ENCODE measurements around the gene OLFML1. TPM values are rescaled to one million over a fixed set of nuclear protein-coding genes. Genes with fewer than 3 reads are reported as not detected.

OLFML1 gene
- total RNA-seq, 1 experiment from 2014 or later = 2.8 TPM

- H3K36me3 ChIP-seq (replicated peaks; ENCODE audit: control insufficient read depth, insufficient read depth, low read length) = no peaks in the 10 kb centered on the region
- H3K27me3 ChIP-seq (ENCODE audit: control insufficient read depth, insufficient read depth, low read length) = no peaks in the 10 kb centered on the region
- DNase-seq = no peak
- H3K4me3 ChIP-seq (ENCODE audit: insufficient read depth, low read depth, low read length) = no peak overlapping the region
Measured at GRCh38 chr11:7490054-7490453, 4.7 kb downstream of the OLFML1 start.

- DNase-seq = no peak
- Histone ChIP-seq H3K4me3 (ENCODE audit: insufficient read depth, low read depth, low read length) (no peak overlapping the region), H3K36me3 (replicated peaks; ENCODE audit: control insufficient read depth, insufficient read depth, low read length) (no peaks in the 10 kb centered on the region), H3K27me3 (ENCODE audit: control insufficient read depth, insufficient read depth, low read length) (no peaks in the 10 kb centered on the region)
Measured at GRCh38 chr11:7490535-7490934, 5.2 kb downstream of the OLFML1 start.

GRCh38 chr11:7492253-7492652, 6.9 kb downstream of the OLFML1 start:
- Histone ChIP-seq H3K36me3 (replicated peaks; ENCODE audit: control insufficient read depth, insufficient read depth, low read length) (no peaks in the 10 kb centered on the region), H3K4me3 (ENCODE audit: insufficient read depth, low read depth, low read length) (no peak overlapping the region), H3K27me3 (ENCODE audit: control insufficient read depth, insufficient read depth, low read length) (no peaks in the 10 kb centered on the region)
- DNase-seq = no peak

GRCh38 chr11:7493670-7494069, 8.4 kb downstream of the OLFML1 start:
- Histone ChIP-seq H3K27me3 (ENCODE audit: control insufficient read depth, insufficient read depth, low read length) (no peaks in the 10 kb centered on the region), H3K36me3 (replicated peaks; ENCODE audit: control insufficient read depth, insufficient read depth, low read length) (no peaks in the 10 kb centered on the region), H3K4me3 (ENCODE audit: insufficient read depth, low read depth, low read length) (no peak overlapping the region)
- no peak for DNase-seq

- no peak overlapping the region for H3K4me3 ChIP-seq (ENCODE audit: insufficient read depth, low read depth, low read length)
- no peak for DNase-seq
- H3K27me3 ChIP-seq (ENCODE audit: control insufficient read depth, insufficient read depth, low read length) = no peaks in the 10 kb centered on the region
- H3K36me3 ChIP-seq (replicated peaks; ENCODE audit: control insufficient read depth, insufficient read depth, low read length) = no peaks in the 10 kb centered on the region
Measured at GRCh38 chr11:7494086-7494745, 8.9 kb downstream of the OLFML1 start.

GRCh38 chr11:7495882-7496551, 10.7 kb downstream of the OLFML1 start:
- H3K36me3 ChIP-seq (replicated peaks; ENCODE audit: control insufficient read depth, insufficient read depth, low read length) = no peaks in the 10 kb centered on the region
- DNase-seq = no peak
- H3K4me3 ChIP-seq (ENCODE audit: insufficient read depth, low read depth, low read length) = no peak overlapping the region

GRCh38 chr11:7498193-7498592, 12.9 kb downstream of the OLFML1 start:
- Histone ChIP-seq H3K36me3 (replicated peaks; ENCODE audit: control insufficient read depth, insufficient read depth, low read length) (no peaks in the 10 kb centered on the region), H3K4me3 (ENCODE audit: insufficient read depth, low read depth, low read length) (no peak overlapping the region), H3K27me3 (ENCODE audit: control insufficient read depth, insufficient read depth, low read length) (no peaks in the 10 kb centered on the region)
- DNase-seq = no peak

More at GRCh38 chr11:7495882-7496551, 10.7 kb downstream of the OLFML1 start:
- no peaks in the 10 kb centered on the region for H3K27me3 ChIP-seq (ENCODE audit: control insufficient read depth, insufficient read depth, low read length)

- DNase-seq = no peak
- Histone ChIP-seq H3K4me3 (ENCODE audit: insufficient read depth, low read depth, low read length) (no peak overlapping the region), H3K36me3 (replicated peaks; ENCODE audit: control insufficient read depth, insufficient read depth, low read length) (no peaks in the 10 kb centered on the region), H3K27me3 (ENCODE audit: control insufficient read depth, insufficient read depth, low read length) (no peaks in the 10 kb centered on the region)
Measured at GRCh38 chr11:7499081-7499480, 13.8 kb downstream of the OLFML1 start.

GRCh38 chr11:7500251-7500650, 14.9 kb downstream of the OLFML1 start:
- no peak for DNase-seq
- no peaks in the 10 kb centered on the region; the same call in 1 of the 2 replicates for H3K27me3 ChIP-seq (ENCODE audit: control insufficient read depth, insufficient read depth, low read length)
- H3K36me3 ChIP-seq (replicated peaks; ENCODE audit: control insufficient read depth, insufficient read depth, low read length) = no peaks in the 10 kb centered on the region
- H3K4me3 ChIP-seq (ENCODE audit: insufficient read depth, low read depth, low read length) = no peak overlapping the region

GRCh38 chr11:7501251-7501650, 15.9 kb downstream of the OLFML1 start:
- no peak overlapping the region for H3K4me3 ChIP-seq (ENCODE audit: insufficient read depth, low read depth, low read length)
- H3K27me3 ChIP-seq (ENCODE audit: control insufficient read depth, insufficient read depth, low read length) = no peaks in the 10 kb centered on the region; the same call in 1 of the 2 replicates
- DNase-seq = no peak
- no peaks in the 10 kb centered on the region for H3K36me3 ChIP-seq (replicated peaks; ENCODE audit: control insufficient read depth, insufficient read depth, low read length)

- Histone ChIP-seq H3K27me3 (ENCODE audit: control insufficient read depth, insufficient read depth, low read length) (no peaks in the 10 kb centered on the region; the same call in 1 of the 2 replicates), H3K36me3 (replicated peaks; ENCODE audit: control insufficient read depth, insufficient read depth, low read length) (no peaks in the 10 kb centered on the region), H3K4me3 (ENCODE audit: insufficient read depth, low read depth, low read length) (no peak overlapping the region)
- DNase-seq = no peak
Measured at GRCh38 chr11:7501894-7502293, 16.6 kb downstream of the OLFML1 start.

- no peak for DNase-seq
- Histone ChIP-seq H3K27me3 (ENCODE audit: control insufficient read depth, insufficient read depth, low read length) (no peaks in the 10 kb centered on the region; the same call in 1 of the 2 replicates), H3K36me3 (replicated peaks; ENCODE audit: control insufficient read depth, insufficient read depth, low read length) (no peaks in the 10 kb centered on the region), H3K4me3 (ENCODE audit: insufficient read depth, low read depth, low read length) (no peak overlapping the region)
Measured at GRCh38 chr11:7506243-7506642, 20.9 kb downstream of the OLFML1 start.

GRCh38 chr11:7508087-7508486, 22.8 kb downstream of the OLFML1 start:
- H3K27me3 ChIP-seq (ENCODE audit: control insufficient read depth, insufficient read depth, low read length) = no peaks in the 10 kb centered on the region; the same call in 1 of the 2 replicates
- H3K4me3 ChIP-seq (ENCODE audit: insufficient read depth, low read depth, low read length) = no peak overlapping the region
- H3K36me3 ChIP-seq (replicated peaks; ENCODE audit: control insufficient read depth, insufficient read depth, low read length) = no peaks in the 10 kb centered on the region
- DNase-seq = no peak

GRCh38 chr11:7509966-7510365, 24.7 kb downstream of the OLFML1 start:
- H3K36me3 ChIP-seq (replicated peaks; ENCODE audit: control insufficient read depth, insufficient read depth, low read length) = no peaks in the 10 kb centered on the region
- peaks cover 11% of the 10 kb centered on the region for H3K27me3 ChIP-seq (ENCODE audit: control insufficient read depth, insufficient read depth, low read length)
- DNase-seq = no peak
- H3K4me3 ChIP-seq (ENCODE audit: insufficient read depth, low read depth, low read length) = no peak overlapping the region

- DNase-seq = no peak
- Histone ChIP-seq H3K36me3 (replicated peaks; ENCODE audit: control insufficient read depth, insufficient read depth, low read length) (no peaks in the 10 kb centered on the region), H3K27me3 (ENCODE audit: control insufficient read depth, insufficient read depth, low read length) (peaks cover 15% of the 10 kb centered on the region), H3K4me3 (ENCODE audit: insufficient read depth, low read depth, low read length) (no peak overlapping the region)
Measured at GRCh38 chr11:7511401-7511800, 26.1 kb downstream of the OLFML1 start.
